Type B pancreatic cell (in vitro differentiated cells): ENCODE measurements around the gene SACS. TPM values are rescaled to one million over a fixed set of nuclear protein-coding genes. Genes with fewer than 3 reads are reported as not detected.

Source experiments
- DNase-seq: peaks from one replicate; pipeline ENCODE4 v3.0.0; 2021; ENCODE audit warnings: mixed read lengths; ENCODE audit not compliant: unreplicated experiment; ENCODE audit errors: extremely low spot score
- H3K27ac Mint-ChIP-seq: 2 replicates; pipeline ENCODE4 v1.8.0; 2021; ENCODE audit warnings: mild to moderate bottlenecking, mixed read lengths
- H3K27me3 Mint-ChIP-seq: 2 replicates; pipeline ENCODE4 v1.8.0; 2021; ENCODE audit warnings: mixed read lengths
- H3K36me3 Mint-ChIP-seq: 2 replicates; pipeline ENCODE4 v1.8.0; 2021; ENCODE audit warnings: mixed read lengths
- H3K4me1 Mint-ChIP-seq: one replicate; pipeline ENCODE4 v1.8.0; 2021; ENCODE audit warnings: mixed read lengths; ENCODE audit not compliant: unreplicated experiment
- H3K4me3 Mint-ChIP-seq: 2 replicates; pipeline ENCODE4 v1.8.0; 2021; ENCODE audit warnings: mild to moderate bottlenecking, mixed read lengths
- H3K9me3 Mint-ChIP-seq: 2 replicates; pipeline ENCODE4 v1.8.0; 2021; ENCODE audit warnings: mixed read lengths
- CTCF ChIP-seq: fragments of 200-600 bp; sonication (generic); conservative IDR thresholded peaks from 2 replicates; pipeline ENCODE4 v1.5.0; 2021; ENCODE audit warnings: antibody characterized with exemption, mild to moderate bottlenecking
- total RNA-seq: library from RNA; stranded (reverse); gene quantifications from 2 replicates; pipeline ENCODE4 v1.2.1, GENCODE V29; 2021; ENCODE audit warnings: low replicate concordance

SACS gene
- total RNA-seq, 1 donor from 2014 or later, result 49.6 TPM

- Mint-ChIP-seq H3K27ac (no peak overlapping the region), H3K9me3 (no peaks in the 10 kb centered on the region), H3K36me3 (no peaks in the 10 kb centered on the region), H3K4me1 (peaks cover 8% of the 10 kb centered on the region), H3K4me3 (no peak overlapping the region), H3K27me3 (peaks cover 3% of the 10 kb centered on the region)
- TF ChIP-seq CTCF, result no peak
- no peak for DNase-seq
Observed at GRCh38 chr13:23460309-23460708, 26.8 kb upstream of the SACS start.

- H3K27me3 Mint-ChIP-seq, result peaks cover 3% of the 10 kb centered on the region
- peaks cover 8% of the 10 kb centered on the region for H3K4me1 Mint-ChIP-seq
Observed at GRCh38 chr13:23458989-23459388, 25.5 kb upstream of the SACS start.

GRCh38 chr13:23456437-23457210 is 23.1 kb upstream of the SACS start:
- TF ChIP-seq CTCF, result no peak
- DNase-seq, result no peak
- H3K4me1 Mint-ChIP-seq, result peaks cover 13% of the 10 kb centered on the region
- no peaks in the 10 kb centered on the region for H3K9me3 Mint-ChIP-seq
- no peak overlapping the region for H3K27ac Mint-ChIP-seq
- H3K27me3 Mint-ChIP-seq, result no peaks in the 10 kb centered on the region
- H3K36me3 Mint-ChIP-seq, result peaks cover 3% of the 10 kb centered on the region
- no peak overlapping the region for H3K4me3 Mint-ChIP-seq

More at GRCh38 chr13:23458989-23459388, 25.5 kb upstream of the SACS start:
- Mint-ChIP-seq H3K36me3 (no peaks in the 10 kb centered on the region), H3K27ac (no peak overlapping the region), H3K4me3 (no peak overlapping the region), H3K9me3 (no peaks in the 10 kb centered on the region)
- no peak for TF ChIP-seq CTCF
- DNase-seq, result no peak

- no peak overlapping the region for H3K4me3 Mint-ChIP-seq
- TF ChIP-seq CTCF, result no peak
- H3K27ac Mint-ChIP-seq, result no peak overlapping the region
Observed at GRCh38 chr13:23455401-23456185, 22.1 kb upstream of the SACS start.

GRCh38 chr13:23453132-23453531 is 19.6 kb upstream of the SACS start:
- no peaks in the 10 kb centered on the region for H3K9me3 Mint-ChIP-seq
- H3K4me1 Mint-ChIP-seq, result peaks cover 27% of the 10 kb centered on the region
- H3K4me3 Mint-ChIP-seq, result no peak overlapping the region
- H3K36me3 Mint-ChIP-seq, result peaks cover 3% of the 10 kb centered on the region
- no peaks in the 10 kb centered on the region for H3K27me3 Mint-ChIP-seq
- DNase-seq, result no peak
- H3K27ac Mint-ChIP-seq, result no peak overlapping the region
- TF ChIP-seq CTCF, result no peak

More at GRCh38 chr13:23455401-23456185, 22.1 kb upstream of the SACS start:
- DNase-seq, result no peak
- Mint-ChIP-seq H3K4me1 (peaks cover 23% of the 10 kb centered on the region), H3K36me3 (peaks cover 3% of the 10 kb centered on the region), H3K9me3 (no peaks in the 10 kb centered on the region), H3K27me3 (no peaks in the 10 kb centered on the region)
